SK-N-SH (cell line): ENCODE measurements around the gene PTPN12.

ENCODE experiments used
- EZH2phosphoT487 ChIP-seq: fragments of 200-600 bp; sonication (generic); IDR thresholded peaks from 2 replicates; pipeline ENCODE4 v1.6.1; 2017; ENCODE audit warnings: low read depth, mixed run types, mild to moderate bottlenecking, antibody characterized with exemption, moderate library complexity, borderline replicate concordance
- FOXM1 ChIP-seq: IDR thresholded peaks from 2 replicates; pipeline ENCODE4 v1.4.0; 2012; ENCODE audit warnings: low read depth, mild to moderate bottlenecking
- NRF1 ChIP-seq: IDR thresholded peaks from 2 replicates; pipeline ENCODE4 v1.6.1; 2012; ENCODE audit warnings: low read depth, mild to moderate bottlenecking, low read length
- YY1 ChIP-seq: IDR thresholded peaks from 2 replicates; pipeline ENCODE4 v1.4.0; 2012; ENCODE audit warnings: low read depth, mild to moderate bottlenecking
- TF ChIP-seq, protein P1 (sequence below): fragments of 200-600 bp; sonication (generic); IDR thresholded peaks from 2 replicates; pipeline ENCODE4 v1.6.1; 2017; ENCODE audit warnings: antibody characterized with exemption, mild to moderate bottlenecking, moderate library complexity
- TF ChIP-seq, protein P2 (sequence below): IDR thresholded peaks from 2 replicates; pipeline ENCODE4; 2012

GRCh38 chr7:77550586-77550985, 13.5 kb downstream of the PTPN12 start:
- TF ChIP-seq, protein P1, sequence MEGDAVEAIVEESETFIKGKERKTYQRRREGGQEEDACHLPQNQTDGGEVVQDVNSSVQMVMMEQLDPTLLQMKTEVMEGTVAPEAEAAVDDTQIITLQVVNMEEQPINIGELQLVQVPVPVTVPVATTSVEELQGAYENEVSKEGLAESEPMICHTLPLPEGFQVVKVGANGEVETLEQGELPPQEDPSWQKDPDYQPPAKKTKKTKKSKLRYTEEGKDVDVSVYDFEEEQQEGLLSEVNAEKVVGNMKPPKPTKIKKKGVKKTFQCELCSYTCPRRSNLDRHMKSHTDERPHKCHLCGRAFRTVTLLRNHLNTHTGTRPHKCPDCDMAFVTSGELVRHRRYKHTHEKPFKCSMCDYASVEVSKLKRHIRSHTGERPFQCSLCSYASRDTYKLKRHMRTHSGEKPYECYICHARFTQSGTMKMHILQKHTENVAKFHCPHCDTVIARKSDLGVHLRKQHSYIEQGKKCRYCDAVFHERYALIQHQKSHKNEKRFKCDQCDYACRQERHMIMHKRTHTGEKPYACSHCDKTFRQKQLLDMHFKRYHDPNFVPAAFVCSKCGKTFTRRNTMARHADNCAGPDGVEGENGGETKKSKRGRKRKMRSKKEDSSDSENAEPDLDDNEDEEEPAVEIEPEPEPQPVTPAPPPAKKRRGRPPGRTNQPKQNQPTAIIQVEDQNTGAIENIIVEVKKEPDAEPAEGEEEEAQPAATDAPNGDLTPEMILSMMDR: no peak
- TF ChIP-seq NRF1 (no peak), EZH2phosphoT487 (no peak), YY1 (no peak), FOXM1 (no peak)
- TF ChIP-seq, protein P2, sequence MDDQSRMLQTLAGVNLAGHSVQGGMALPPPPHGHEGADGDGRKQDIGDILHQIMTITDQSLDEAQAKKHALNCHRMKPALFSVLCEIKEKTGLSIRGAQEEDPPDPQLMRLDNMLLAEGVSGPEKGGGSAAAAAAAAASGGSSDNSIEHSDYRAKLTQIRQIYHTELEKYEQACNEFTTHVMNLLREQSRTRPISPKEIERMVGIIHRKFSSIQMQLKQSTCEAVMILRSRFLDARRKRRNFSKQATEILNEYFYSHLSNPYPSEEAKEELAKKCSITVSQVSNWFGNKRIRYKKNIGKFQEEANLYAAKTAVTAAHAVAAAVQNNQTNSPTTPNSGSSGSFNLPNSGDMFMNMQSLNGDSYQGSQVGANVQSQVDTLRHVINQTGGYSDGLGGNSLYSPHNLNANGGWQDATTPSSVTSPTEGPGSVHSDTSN: no peak
